K562 (cell line): Measurements from ENCODE around the gene GNAI2. TPM values are rescaled to one million over a fixed set of nuclear protein-coding genes. Genes with fewer than 3 reads are reported as not detected.

Source experiments
- FOXP4 ChIP-seq: sonication (generic); formaldehyde crosslinking; IDR thresholded peaks from 2 replicates; pipeline ENCODE4 v1.8.0; 2022; ENCODE audit warnings: mild to moderate bottlenecking, missing genetic modification reagents, borderline replicate concordance
- MBD2 ChIP-seq: sonication (generic); IDR thresholded peaks from 2 replicates; pipeline ENCODE4 v1.6.1; 2016; ENCODE audit warnings: low read depth, borderline replicate concordance
- MECOM ChIP-seq: fragments of 250-450 bp; sonication (Bioruptor Pico); IDR thresholded peaks from 2 replicates; pipeline ENCODE4 v1.8.0; 2022; ENCODE audit warnings: inconsistent platforms
- MEIS2 ChIP-seq: fragments of 450-650 bp; IDR thresholded peaks from 2 replicates; pipeline ENCODE4 v1.6.1; 2014; ENCODE audit warnings: mild to moderate bottlenecking; ENCODE audit not compliant: partially characterized antibody
- MTA3 ChIP-seq: fragments of 450-650 bp; formaldehyde crosslinking; IDR thresholded peaks from 2 replicates; pipeline ENCODE4 v1.6.1; 2017; ENCODE audit warnings: mild to moderate bottlenecking, borderline replicate concordance
- NFIC ChIP-seq: fragments of 450-650 bp; IDR thresholded peaks from 2 replicates; pipeline ENCODE4 v1.6.1; 2017; ENCODE audit warnings: mild to moderate bottlenecking, inconsistent platforms
- NR1H2 ChIP-seq: sonication (generic); formaldehyde crosslinking; IDR thresholded peaks from 2 replicates; pipeline ENCODE4 v1.4.0; 2020; ENCODE audit warnings: mild to moderate bottlenecking, missing genetic modification reagents
- PHB2 ChIP-seq: fragments of 450-650 bp; IDR thresholded peaks from 2 replicates; pipeline ENCODE4 v1.6.1; 2017; ENCODE audit warnings: low read depth
- POLR2A ChIP-seq: fragments of 450-650 bp; conservative IDR thresholded peaks from 2 replicates; pipeline ENCODE4 v1.6.1; 2016
- RBM15 ChIP-seq: fragments of 200-400 bp; formaldehyde crosslinking; IDR thresholded peaks from 2 replicates; pipeline ENCODE4 v1.6.1; 2018; ENCODE audit warnings: mild to moderate bottlenecking, low read length, moderate library complexity; ENCODE audit not compliant: insufficient read depth
- STAT5A ChIP-seq: IDR thresholded peaks from 2 replicates; pipeline ENCODE4 v1.6.1; 2012; ENCODE audit warnings: low read length, inconsistent platforms, borderline replicate concordance
- TAF1 ChIP-seq: IDR thresholded peaks from 2 replicates; pipeline ENCODE4 v1.6.1; 2011; ENCODE audit warnings: mild to moderate bottlenecking, low read length, moderate library complexity; ENCODE audit not compliant: insufficient read depth, control insufficient read depth, severe bottlenecking; ENCODE audit errors: extremely low read depth
- THAP12 ChIP-seq: fragments of 250-450 bp; sonication (Bioruptor Pico); IDR thresholded peaks from 2 replicates; pipeline ENCODE4 v1.9.0; 2021; ENCODE audit warnings: mild to moderate bottlenecking, inconsistent platforms
- ZC3H8 ChIP-seq: fragments of 450-650 bp; IDR thresholded peaks from 2 replicates; pipeline ENCODE4 v1.6.1; 2017
- ZNF280A ChIP-seq: fragments of 450-650 bp; IDR thresholded peaks from 2 replicates; pipeline ENCODE4 v1.6.1; 2018; ENCODE audit warnings: mild to moderate bottlenecking, low read depth; ENCODE audit not compliant: partially characterized antibody
- ZNF586 ChIP-seq: fragments of 450-650 bp; formaldehyde crosslinking; conservative IDR thresholded peaks from 2 replicates; pipeline ENCODE4 v1.4.0; 2020; ENCODE audit warnings: mild to moderate bottlenecking, moderate library complexity
- ZNF695 ChIP-seq: fragments of 450-650 bp; formaldehyde crosslinking; IDR thresholded peaks from 2 replicates; pipeline ENCODE4 v1.4.0; 2020; ENCODE audit warnings: mild to moderate bottlenecking, moderate library complexity
- ZZZ3 ChIP-seq: fragments of 450-650 bp; IDR thresholded peaks from 2 replicates; pipeline ENCODE4 v1.6.1; 2016; ENCODE audit warnings: antibody characterized with exemption, mild to moderate bottlenecking, moderate library complexity
- polyA plus RNA-seq, 8 experiments: library from polyadenylated mRNA; depleted of rRNA in 4 of 8; stranded (reverse) in 5 of 8; unstranded in 3 of 8; fragments of >200 nt; fragmentation: Nextera tagmentation in 2 of 8; fragmentation: Illumina TruSeq in 1 of 8; extraction: Ambion mirVana in 2 of 8; extraction: Trizol in 1 of 8; gene quantifications; 2 replicates each; pipeline versions ENCODE4 v1.2.1 to v1.2.3, GENCODE V29; 2011 to 2014; ENCODE audit warnings: inconsistent platforms in 1 of 8, missing spikeins in 1 of 8
- total RNA-seq, 7 experiments: library from RNA; depleted of rRNA in 6 of 7; stranded (reverse); fragments of >200 nt in 6 of 7; fragmentation: Illumina TruSeq in 2 of 7; extraction: Trizol in 2 of 7; gene quantifications; 2 replicates each; pipeline versions ENCODE4 v1.2.1 to v1.2.3, GENCODE V29; 2011 to 2021; ENCODE audit warnings: low replicate concordance in 1 of 7
- TF ChIP-seq, protein P1 (sequence below): sonication (generic); formaldehyde crosslinking; IDR thresholded peaks from 2 replicates; pipeline ENCODE4 v1.8.0; 2022; ENCODE audit warnings: missing genetic modification reagents, mild to moderate bottlenecking, moderate library complexity, borderline replicate concordance
- TF ChIP-seq, protein P2 (sequence below): fragments of 200-800 bp; sonication (Bioruptor generic); IDR thresholded peaks from 2 replicates; pipeline ENCODE4 v1.6.1; 2017; ENCODE audit warnings: missing genetic modification characterization, missing compliant biosample characterization

GNAI2 gene
- total and polyA plus RNA-seq, 9 of the 15 experiments (the other 6 are each of a cell fraction or from before 2014, with no cell fraction given): 1.1 to 72.2 (median 42.7) TPM

GRCh38 chr3:50303013-50303815, 67.2 kb downstream of the GNAI2 start, which contains the start of gene HYAL1 (continued):
- TF ChIP-seq MECOM (CRISPR knock-in tag): no peak
- TF ChIP-seq POLR2A: peak; percentile 76
- no peak for TF ChIP-seq PHB2
- TF ChIP-seq, protein P1, sequence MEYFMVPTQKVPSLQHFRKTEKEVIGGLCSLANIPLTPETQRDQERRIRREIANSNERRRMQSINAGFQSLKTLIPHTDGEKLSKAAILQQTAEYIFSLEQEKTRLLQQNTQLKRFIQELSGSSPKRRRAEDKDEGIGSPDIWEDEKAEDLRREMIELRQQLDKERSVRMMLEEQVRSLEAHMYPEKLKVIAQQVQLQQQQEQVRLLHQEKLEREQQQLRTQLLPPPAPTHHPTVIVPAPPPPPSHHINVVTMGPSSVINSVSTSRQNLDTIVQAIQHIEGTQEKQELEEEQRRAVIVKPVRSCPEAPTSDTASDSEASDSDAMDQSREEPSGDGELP (CRISPR knock-in tag): peak; percentile 33; the same call in 1 of the 2 replicates
- peak; percentile 30; the same call in 1 of the 2 replicates for TF ChIP-seq MTA3
- TF ChIP-seq STAT5A: no peak
- TF ChIP-seq ZNF586: no peak
- TF ChIP-seq MBD2: 0 out of 2 replicates have a peak, but pooled peaks have one; percentile 23
- TF ChIP-seq NR1H2 (CRISPR knock-in tag): no peak
- no peak for TF ChIP-seq FOXP4 (CRISPR knock-in tag)
- TF ChIP-seq MEIS2: peak; percentile 8
- no peak for TF ChIP-seq ZNF280A
- TF ChIP-seq ZZZ3: no peak
- no peak for TF ChIP-seq THAP12 (CRISPR knock-in tag)
- TF ChIP-seq, protein P2, sequence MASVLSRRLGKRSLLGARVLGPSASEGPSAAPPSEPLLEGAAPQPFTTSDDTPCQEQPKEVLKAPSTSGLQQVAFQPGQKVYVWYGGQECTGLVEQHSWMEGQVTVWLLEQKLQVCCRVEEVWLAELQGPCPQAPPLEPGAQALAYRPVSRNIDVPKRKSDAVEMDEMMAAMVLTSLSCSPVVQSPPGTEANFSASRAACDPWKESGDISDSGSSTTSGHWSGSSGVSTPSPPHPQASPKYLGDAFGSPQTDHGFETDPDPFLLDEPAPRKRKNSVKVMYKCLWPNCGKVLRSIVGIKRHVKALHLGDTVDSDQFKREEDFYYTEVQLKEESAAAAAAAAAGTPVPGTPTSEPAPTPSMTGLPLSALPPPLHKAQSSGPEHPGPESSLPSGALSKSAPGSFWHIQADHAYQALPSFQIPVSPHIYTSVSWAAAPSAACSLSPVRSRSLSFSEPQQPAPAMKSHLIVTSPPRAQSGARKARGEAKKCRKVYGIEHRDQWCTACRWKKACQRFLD (CRISPR knock-in tag): no peak
- no peak for TF ChIP-seq RBM15
- no peak for TF ChIP-seq ZC3H8
- 0 out of 2 replicates have a peak, but pooled peaks have one; percentile 7 for TF ChIP-seq NFIC
- peak; percentile 43 for TF ChIP-seq TAF1
- TF ChIP-seq ZNF695 (CRISPR knock-in tag): no peak
